Sigmoid colon (tissue), 4 donors: ENCODE measurements around the gene RPUSD4.

Experiments used
- CTCF ChIP-seq, 4 experiments: fragments of 450-650 bp in 3 of 4; fragments of 200-600 bp in 1 of 4; IDR thresholded peaks; one replicate each; pipeline ENCODE4 v1.5.1; 2016 to 2019; ENCODE audit warnings: antibody characterized with exemption in 4 of 4, mild to moderate bottlenecking in 3 of 4, moderate library complexity in 2 of 4
- EP300 ChIP-seq, 4 donors: sonication (generic); formaldehyde crosslinking; IDR thresholded peaks; one replicate each; pipeline ENCODE4 v1.6.1; 2017; ENCODE audit warnings: antibody characterized with exemption in 4 of 4
- POLR2AphosphoS5 ChIP-seq, 4 donors: sonication (generic); formaldehyde crosslinking; IDR thresholded peaks; one replicate each; pipeline ENCODE4 v1.6.1; 2017; ENCODE audit warnings: antibody characterized with exemption in 4 of 4

- TF ChIP-seq EP300 (IDR thresholded peaks at IDR 0.05): no peak
- TF ChIP-seq POLR2AphosphoS5 (IDR thresholded peaks at IDR 0.05): no peak
- TF ChIP-seq CTCF (IDR thresholded peaks at IDR 0.05): no peak
Observed at GRCh38 chr11:126216526-126217305, 5.3 kb upstream of the RPUSD4 start.
